Left ventricle myocardium superior (tissue), 1 donor: Measurements from ENCODE around the gene DVL3. TPM values are rescaled to one million over a fixed set of nuclear protein-coding genes. Genes with fewer than 3 reads are reported as not detected.
A peak's percentile ranks its signal among the peaks of the same experiment; 100 is the strongest.
"Not testable (repeated sequence)": the region's sequence is repeated elsewhere in the genome, so short reads cannot be mapped to it uniquely, and the experiment has no call there.

ENCODE experiments used
- ATAC-seq: fragments of 200-7000 bp; cut with Tn5 transposase; one replicate; pipeline ENCODE4 v1.9.1; 2020; ENCODE audit warnings: mild to moderate bottlenecking, moderate library complexity
- DNase-seq: peaks from one replicate; pipeline ENCODE4 v3.0.0-alpha.2; 2020
- intact Hi-C: fragments of 100-400 bp; cut with micrococcal nuclease; formaldehyde crosslinking; loops from one replicate; pipeline ENCODE4 v1.11.0; 2022
- long read RNA-seq: library from polyadenylated mRNA; unstranded; transcript quantifications from one replicate; pipeline ENCODE4 v2.0.0, GENCODE V29; 2021
- total RNA-seq: library from RNA; stranded (reverse); fragmentation: NEBNext Ultra II Directional; extraction: Animal tissue kit (Norgen Biotek cat#: 25700); gene quantifications from one replicate; pipeline ENCODE4 v1.2.1, GENCODE V29; 2021
- donor health status: DM: no; HTN: yes; CAD: no; lungs with severe emphysema.

Gene DVL3
- total RNA-seq, result 76.8 TPM
- long read RNA-seq, full-length matches to known transcripts, result 55 of 100 reads
- long read RNA-seq, partial matches to known transcripts, result 8 of 100 reads
- long read RNA-seq, other reads (novel, unspliced or antisense), result 37 of 100 reads

- intact Hi-C loops, result no loop called here
- ATAC-seq (peak; percentile 85), DNase-seq (peak; percentile 88)
Observed at GRCh38 chr3:184154885-184155643, at the start of gene DVL3. TSS of gene DVL3 (plus strand) at chr3:184155377. CDS start at chr3:184155636, 259 bp downstream.

GRCh38 chr3:184110316-184110725 is 44.9 kb upstream of the DVL3 start:
- DNase-seq, result no peak
- ATAC-seq, result no peak
- intact Hi-C loops, result no loop called here

GRCh38 chr3:184116017-184116416 is 39.2 kb upstream of the DVL3 start:
- intact Hi-C loops, result no loop called here
- ATAC-seq, result no peak

GRCh38 chr3:184117636-184118035 is 37.5 kb upstream of the DVL3 start:
- no peak for ATAC-seq
- intact Hi-C loops, result no loop called here
- no peak for DNase-seq

More at GRCh38 chr3:184116017-184116416, 39.2 kb upstream of the DVL3 start:
- no peak for DNase-seq

GRCh38 chr3:184121031-184121430 is 34.1 kb upstream of the DVL3 start:
- not testable (repeated sequence) for DNase-seq, ATAC-seq

GRCh38 chr3:184126006-184126405 is 29.2 kb upstream of the DVL3 start:
- no peak for ATAC-seq
- intact Hi-C loops, result no loop called here
- no peak for DNase-seq

More at GRCh38 chr3:184121031-184121430, 34.1 kb upstream of the DVL3 start:
- intact Hi-C loops, result not testable (repeated sequence)

GRCh38 chr3:184129012-184129411 is 26.2 kb upstream of the DVL3 start:
- intact Hi-C loops, result no loop called here
- ATAC-seq (no peak), DNase-seq (no peak)

GRCh38 chr3:184132945-184133344 is 22.2 kb upstream of the DVL3 start:
- ATAC-seq, result no peak
- intact Hi-C loops, result no loop called here

GRCh38 chr3:184133840-184134745 is 21.1 kb upstream of the DVL3 start:
- DNase-seq (peak; percentile 90), ATAC-seq (peak; percentile 85)
- intact Hi-C loops, result no loop called here

More at GRCh38 chr3:184132945-184133344, 22.2 kb upstream of the DVL3 start:
- DNase-seq, result no peak

- peak; percentile 14 for ATAC-seq
- intact Hi-C loops, result no loop called here
- DNase-seq, result no peak
Observed at GRCh38 chr3:184134746-184135148, 20.4 kb upstream of the DVL3 start.

- peak; percentile 94 for DNase-seq
- intact Hi-C loops, result no loop called here
- ATAC-seq, result peak; percentile 95
Observed at GRCh38 chr3:184135149-184135910, 19.8 kb upstream of the DVL3 start, which contains the start of gene EIF2B5. TSS of gene EIF2B5 (plus strand) at chr3:184135358. CDS start at chr3:184135386, 28 bp downstream.

- DNase-seq, result no peak
- no peak for ATAC-seq
- intact Hi-C loops, result no loop called here
Observed at GRCh38 chr3:184135911-184136260, 19.3 kb upstream of the DVL3 start.

GRCh38 chr3:184140436-184140835 is 14.7 kb upstream of the DVL3 start:
- no peak for ATAC-seq
- intact Hi-C loops, result no loop called here

GRCh38 chr3:184142199-184142598 is 13.0 kb upstream of the DVL3 start:
- ATAC-seq, result no peak
- no peak for DNase-seq
- intact Hi-C loops, result no loop called here

More at GRCh38 chr3:184140436-184140835, 14.7 kb upstream of the DVL3 start:
- no peak for DNase-seq

GRCh38 chr3:184143327-184143726 is 11.8 kb upstream of the DVL3 start:
- intact Hi-C loops, result no loop called here
- ATAC-seq, result no peak
- DNase-seq, result no peak

GRCh38 chr3:184144505-184144904 is 10.7 kb upstream of the DVL3 start:
- no peak for ATAC-seq
- intact Hi-C loops, result no loop called here
- no peak for DNase-seq

GRCh38 chr3:184145111-184145524 is 10.1 kb upstream of the DVL3 start:
- intact Hi-C loops, result no loop called here
- ATAC-seq (peak; percentile 72), DNase-seq (peak; percentile 61)

GRCh38 chr3:184145751-184146270 is 9.4 kb upstream of the DVL3 start:
- DNase-seq (no peak), ATAC-seq (no peak)
- intact Hi-C loops, result no loop called here

- intact Hi-C loops, result no loop called here
- DNase-seq, result no peak
- ATAC-seq, result no peak
Observed at GRCh38 chr3:184148076-184148475, 7.1 kb upstream of the DVL3 start.
